Superior temporal gyrus (tissue), 1 donor: ENCODE results near the gene HOXA13.
A peak's percentile ranks its signal among the peaks of the same experiment; 100 is the strongest.

ENCODE experiments used
- DNase-seq: peaks from one replicate; pipeline ENCODE4 v3.0.0-alpha.2; 2016; ENCODE audit errors: extremely low spot score

Gene HOXA13

DNA sequence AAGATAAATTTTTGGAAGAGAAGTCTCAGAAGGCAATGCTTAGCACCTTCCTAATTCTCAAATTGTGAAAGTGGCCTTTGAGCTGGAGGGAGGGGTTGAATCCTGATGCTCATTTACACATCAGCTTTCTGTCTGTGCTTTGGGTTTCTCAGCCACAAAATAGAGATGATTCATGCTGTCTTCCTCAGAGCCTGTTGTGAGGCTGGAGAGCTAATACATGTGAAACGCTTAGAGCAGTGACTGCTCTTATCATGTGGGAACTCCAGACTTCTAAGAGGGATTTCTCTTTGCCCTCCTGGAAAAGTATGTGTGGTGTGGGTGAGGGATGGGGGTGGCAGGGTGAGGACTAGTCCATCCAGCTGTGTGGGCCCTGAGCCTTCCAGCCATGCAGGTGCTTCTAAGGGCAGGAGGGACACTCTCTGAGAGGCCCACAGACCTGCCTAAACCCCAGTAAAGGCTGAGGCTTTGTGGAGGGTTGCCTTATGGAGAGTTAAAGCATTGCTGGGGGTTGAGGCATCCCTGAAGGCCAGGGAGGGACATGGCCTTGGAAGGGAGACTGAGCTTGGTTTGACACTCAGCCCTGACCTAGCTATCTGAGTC, 37.9 kb upstream of the HOXA13 start:
- no peak for DNase-seq

GRCh38 chr7:27235387-27236311, 35.8 kb upstream of the HOXA13 start:
- no peak for DNase-seq

GRCh38 chr7:27229448-27229847, 29.6 kb upstream of the HOXA13 start:
- DNase-seq: no peak

DNA sequence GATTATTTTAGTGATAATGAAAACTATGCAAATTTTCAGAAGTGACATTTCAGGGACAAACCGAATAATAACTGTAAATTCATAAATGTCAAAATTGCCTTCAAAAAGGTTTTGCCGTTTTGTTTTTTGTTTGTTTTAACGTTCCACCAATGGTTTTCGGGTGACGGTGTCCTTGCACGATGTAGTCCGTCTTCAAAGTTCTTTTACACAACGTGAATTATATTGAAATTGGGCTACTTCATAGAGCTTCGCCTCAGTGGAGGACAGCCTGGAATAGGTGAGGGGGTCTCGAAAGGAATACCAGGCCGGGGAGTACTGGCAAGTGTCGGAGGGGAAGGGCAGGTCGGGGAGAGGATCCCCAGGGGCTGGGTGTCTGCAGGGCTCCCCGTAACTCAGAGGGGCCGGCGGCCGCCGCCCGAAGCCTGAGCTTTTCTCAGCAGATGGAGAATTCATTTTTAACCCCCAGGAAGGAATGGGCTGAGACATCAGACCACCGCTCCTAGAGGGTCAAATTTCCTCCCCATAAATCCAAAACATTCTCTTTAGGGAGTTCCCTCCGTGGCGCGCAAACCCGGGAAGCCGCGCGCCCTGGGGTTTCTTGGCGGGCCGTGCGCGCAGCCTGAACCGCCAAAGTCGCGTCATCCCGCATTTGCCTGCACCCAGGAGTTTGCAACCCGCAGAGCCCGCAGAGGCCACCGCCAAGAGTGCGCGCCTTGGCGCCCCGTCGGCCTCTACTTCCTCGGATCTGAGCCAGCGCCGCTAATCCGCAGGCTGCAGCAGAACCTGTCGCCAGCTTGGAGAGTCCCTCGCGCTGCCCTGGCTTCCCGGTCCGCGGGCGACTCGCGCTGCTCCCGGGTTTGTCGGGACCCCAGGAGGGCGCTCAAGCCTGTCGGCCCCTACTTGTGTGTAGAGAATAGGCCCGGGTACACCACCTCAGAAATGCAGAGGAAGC, 25.4 kb upstream of the HOXA13 start:
- no peak for DNase-seq

DNA sequence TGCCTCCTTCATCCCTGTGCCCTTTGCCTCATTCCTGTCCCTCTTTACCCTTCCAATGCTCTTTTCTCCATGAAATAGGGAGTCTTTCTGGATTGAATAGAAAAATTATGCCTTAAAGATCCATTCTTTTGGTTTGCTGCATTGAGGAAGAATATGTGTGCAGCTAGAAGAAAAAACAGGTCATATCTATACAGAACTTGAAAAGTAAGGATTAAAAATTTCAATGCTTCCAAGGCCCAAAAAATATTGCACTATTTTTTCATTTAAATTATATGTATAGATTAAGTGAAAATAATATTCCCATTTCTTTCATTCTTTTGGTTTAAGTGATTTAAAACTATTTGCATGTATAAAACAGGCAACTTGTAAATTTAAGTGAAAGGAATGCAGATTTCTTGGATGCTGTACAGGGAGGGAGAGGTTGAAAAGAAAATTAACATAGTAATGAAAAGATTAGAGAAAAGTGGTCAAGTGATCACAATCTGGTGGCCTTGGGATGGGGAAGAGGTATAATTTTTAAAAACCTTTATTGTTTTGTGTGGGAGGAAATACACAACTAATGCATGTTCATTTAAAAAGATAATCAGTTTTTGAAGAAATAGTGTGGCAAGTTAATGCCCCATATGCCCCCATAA, 24.2 kb upstream of the HOXA13 start:
- DNase-seq: no peak

DNA sequence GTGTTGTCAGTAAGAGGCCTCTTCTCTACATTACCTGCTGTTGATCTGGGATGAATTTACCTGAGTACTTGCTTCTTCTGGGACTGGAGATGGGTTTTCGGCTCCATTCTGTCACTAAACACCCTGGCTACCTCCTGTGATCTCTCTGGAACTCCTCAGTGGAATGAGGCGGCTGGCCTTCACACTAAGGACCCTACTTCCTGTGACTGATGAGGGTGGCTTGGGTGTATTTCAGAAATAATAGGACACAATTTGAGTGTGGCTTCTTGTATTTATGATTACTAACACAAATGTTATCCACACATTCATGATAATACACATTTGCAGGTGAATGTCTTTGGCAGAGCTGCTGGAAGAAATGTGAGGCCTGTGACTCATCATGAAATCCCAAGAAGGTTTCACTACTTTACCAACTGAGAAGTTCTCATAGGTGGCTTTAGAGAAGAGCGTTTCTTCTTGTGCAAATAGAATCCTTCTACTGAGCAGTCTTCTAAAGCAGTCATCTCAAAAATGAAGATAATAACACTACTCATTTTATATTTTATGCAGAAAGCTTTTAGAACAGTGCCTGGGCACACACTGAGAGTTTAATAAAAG, 21.4 kb upstream of the HOXA13 start:
- DNase-seq: no peak

GRCh38 chr7:27220440-27220955, 20.6 kb upstream of the HOXA13 start:
- DNase-seq: no peak

DNA sequence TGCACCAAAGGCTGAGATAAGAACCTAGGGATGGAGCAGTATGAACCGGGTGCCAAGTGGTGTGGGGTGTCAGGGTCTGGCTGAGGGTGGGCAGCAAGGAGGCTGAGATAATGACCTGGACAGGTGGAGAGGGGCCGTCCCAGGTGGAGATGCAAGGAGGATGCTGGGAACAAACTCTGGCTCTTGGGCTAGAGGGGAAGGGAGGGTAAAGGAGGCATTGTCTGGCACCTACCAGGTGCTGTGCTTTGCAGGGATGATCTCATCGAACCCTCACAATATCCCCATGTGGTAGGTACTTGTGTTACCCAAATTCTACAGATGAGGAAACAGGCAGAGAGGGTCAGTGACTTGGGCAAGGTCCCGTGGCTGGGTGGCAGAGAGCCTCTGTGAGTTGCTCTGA, 19.9 kb upstream of the HOXA13 start:
- no peak for DNase-seq

DNA sequence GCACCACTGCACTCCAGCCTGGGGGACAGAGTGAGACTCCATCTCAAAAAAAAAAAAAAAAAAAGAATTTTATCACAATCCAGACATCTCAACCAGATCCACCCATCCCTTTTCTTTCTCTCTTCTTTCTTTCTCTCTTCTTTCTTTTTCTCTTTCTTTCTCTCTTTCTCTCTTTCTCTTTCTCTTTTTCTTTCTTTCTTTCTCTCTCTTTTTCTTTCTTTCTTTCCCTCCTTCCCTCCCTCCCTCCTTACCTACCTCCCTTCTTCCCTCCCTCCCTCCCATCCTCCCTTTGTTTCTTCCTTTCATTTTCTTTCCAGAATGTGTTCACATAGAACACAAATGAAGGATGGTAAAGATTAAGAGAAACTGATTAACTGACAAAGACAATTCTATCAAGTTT, 18.1 kb upstream of the HOXA13 start:
- DNase-seq: no peak

DNA sequence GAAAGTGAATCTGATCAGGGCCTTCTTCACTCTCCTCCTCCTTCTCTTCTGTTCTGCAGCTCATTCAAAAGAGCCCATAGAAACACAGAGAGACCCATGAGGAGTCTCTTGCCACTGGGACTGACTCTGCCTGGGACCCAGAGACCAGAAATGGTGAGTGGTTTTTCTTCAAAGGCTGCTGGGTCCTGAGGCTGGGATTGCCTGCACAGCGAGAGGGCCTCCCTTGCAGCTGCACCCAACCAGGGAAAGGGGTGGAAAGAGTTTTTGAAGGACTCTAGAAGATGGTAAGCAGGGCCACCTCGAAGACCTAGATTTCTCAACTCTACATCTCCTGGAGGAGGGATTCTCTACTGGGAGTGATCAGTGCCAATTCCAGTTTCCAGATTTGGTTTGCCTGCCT, 15.5 kb upstream of the HOXA13 start:
- DNase-seq: no peak

DNA sequence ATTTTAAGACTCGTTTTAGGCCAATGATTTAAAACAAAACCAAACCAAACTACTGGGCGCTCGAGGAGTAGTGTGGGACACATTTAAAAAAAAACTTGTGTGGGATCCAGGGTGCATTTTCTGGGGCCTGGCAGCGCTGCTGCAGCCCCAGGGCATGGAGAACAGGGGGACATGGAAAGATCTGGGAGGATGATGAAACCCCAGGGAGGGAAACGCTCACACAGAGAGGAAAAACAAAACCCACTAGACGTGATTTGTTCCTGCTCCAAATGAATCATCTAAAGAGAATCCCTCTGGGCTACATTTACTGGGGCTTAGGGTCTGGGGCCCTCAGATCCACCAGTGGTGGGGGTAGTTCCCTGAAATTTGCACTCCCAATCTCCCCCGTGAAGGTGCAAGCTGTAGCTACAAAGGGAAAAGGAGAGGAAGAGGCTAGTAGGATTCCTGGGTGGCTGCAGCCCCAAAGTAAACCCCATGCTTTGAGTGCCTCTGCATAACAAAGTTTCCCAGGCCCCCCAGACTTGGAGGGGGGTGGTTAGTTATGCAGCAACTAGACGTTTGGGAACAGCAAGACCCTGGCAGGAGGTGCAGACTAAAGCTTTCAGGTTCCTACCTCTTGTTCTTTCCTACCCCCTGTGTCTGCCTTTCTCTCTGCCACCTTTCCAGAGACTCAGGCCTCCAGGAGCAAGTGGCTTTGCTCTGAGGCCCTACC, 14.5 kb upstream of the HOXA13 start:
- DNase-seq: no peak

GRCh38 chr7:27213433-27214238, 13.7 kb upstream of the HOXA13 start:
- DNase-seq: no peak

DNA sequence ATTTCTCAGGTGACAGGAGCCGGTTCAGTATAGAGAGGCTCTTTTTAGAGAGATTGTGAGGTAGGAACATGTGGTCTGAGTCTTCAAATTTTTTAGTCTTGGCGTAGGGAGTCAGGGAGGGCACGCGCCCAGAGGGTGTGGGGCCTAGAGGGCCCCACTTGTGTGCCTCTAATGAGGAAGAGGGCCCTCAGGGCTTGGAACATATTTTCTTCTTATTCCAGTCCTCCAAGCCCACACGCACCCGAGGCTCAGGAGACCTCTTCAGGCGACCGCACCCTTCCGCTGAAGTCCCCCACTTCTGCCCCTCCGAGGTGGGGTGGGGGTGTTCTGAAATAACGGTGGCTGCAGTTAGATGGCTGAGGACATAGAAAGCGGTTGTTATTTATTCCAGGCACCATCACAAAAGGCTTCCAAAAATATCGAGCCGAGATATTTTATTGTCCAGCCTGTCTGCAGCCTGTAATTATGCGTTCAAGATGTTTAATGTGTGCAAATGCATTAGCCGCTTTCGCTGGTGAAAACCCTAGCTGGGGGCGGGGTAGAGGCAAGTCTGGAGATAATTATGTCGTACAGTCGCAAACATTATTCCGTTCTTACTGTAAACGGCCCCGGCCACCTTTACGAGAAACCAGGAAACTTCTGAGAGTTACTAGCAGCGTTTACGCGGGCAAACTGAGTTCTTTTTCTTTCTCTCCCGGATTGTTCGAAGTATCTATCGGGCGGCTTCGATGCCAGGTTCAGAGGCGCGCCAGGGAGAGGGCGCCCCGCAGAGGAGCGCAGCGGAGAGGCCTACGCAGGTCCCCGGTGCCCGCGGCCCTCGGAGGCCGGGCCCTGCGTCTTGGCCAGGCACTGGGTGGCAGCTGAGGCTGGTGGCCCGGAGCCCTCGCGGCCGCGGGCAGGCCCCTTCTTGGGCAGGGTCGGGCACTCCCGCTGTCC, 12.9 kb upstream of the HOXA13 start:
- DNase-seq: no peak

- no peak for DNase-seq
Measured at GRCh38 chr7:27211764-27212204, 11.9 kb upstream of the HOXA13 start.

DNA sequence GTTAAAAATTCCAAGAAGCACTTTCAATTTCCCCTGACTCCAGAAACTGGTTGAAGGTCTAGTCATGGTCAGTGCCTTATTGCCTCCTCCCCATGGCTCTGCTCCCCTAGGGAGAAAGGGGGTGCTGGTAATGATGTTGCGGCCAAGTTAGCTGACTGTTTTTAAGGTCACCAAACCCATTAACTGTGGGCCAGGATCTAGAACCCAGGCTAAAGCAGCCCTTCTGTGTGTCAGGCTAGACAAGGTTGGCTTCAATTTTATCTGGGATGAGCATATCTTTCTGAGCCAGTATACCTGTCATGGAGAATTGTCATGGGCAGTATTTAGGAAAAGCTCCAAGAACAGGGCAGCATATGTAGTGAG, 11.2 kb upstream of the HOXA13 start:
- DNase-seq: no peak

- DNase-seq: peak; percentile 45
Measured at GRCh38 chr7:27210441-27211083, 10.7 kb upstream of the HOXA13 start.

DNA sequence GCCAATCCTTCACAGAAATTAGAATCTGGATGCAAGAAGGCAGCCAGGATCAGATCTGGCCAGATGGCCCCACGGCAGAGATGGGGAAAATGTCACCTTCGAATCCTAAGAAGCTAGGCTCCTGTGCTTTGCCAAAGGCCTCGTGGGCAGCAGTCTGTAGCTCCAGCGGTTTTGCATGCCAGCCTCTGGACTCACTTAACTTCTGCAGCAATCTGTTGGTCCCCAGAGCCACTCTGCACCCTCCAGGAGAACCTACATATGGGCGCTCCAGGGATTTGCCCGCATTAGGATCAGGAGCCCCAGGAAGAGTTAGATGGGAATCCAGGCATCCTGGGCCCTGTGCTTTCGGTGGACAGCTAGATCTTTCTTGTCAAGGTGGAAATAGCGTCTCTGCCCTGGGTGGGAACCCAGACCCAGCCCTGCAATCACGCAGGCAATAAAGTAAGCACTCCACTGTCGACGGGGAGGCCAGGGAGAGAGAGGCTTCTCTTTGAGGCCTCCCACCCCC, 10.1 kb upstream of the HOXA13 start:
- DNase-seq: no peak

GRCh38 chr7:27208998-27209397, 9.1 kb upstream of the HOXA13 start:
- DNase-seq: no peak
